ENCODE data around the gene SLCO2B1.
A peak's percentile ranks its signal among the peaks of the same experiment; 100 is the strongest.

Gene SLCO2B1

DNA sequence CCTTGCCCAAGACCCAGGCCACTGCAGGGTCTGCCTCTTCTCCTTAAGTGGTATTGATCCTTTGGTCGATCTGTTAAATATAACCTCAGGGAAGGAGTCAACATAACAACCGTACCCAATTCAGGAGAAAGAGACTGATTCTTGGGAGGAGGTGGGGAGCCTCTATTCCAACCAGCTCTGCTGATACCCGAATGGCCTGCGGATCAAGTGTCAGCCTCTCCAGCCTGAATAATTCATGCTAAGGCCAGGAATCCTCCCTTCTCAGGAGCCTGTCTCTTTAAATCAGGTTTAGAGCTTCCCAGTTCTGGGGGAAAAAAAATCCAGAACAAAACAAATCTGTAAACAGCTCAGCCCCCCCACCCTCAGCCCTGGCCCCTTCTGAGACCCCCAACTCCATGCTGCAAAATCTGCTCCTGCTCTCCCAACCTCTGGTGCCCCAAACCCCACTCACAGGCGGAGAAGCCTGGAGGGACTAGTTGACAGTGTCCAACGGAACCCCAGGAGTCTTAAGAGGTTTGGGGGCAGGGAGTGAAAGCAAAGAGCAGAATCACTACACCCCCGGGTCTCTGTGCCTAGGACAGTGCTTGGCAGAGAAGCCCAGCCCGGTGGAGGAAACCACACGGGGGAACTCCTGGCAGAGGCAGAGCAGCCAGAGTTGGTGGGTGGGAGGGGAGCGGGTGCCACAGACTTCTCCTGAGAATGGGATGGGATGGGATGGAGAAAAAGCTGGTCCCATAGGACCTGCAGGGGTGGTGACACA, 88.8 kb downstream of the SLCO2B1 start:
- H3K4me3 ChIP-seq (ENCODE audit: low read depth, low read length): no peak overlapping the region
- TF ChIP-seq, protein P1, sequence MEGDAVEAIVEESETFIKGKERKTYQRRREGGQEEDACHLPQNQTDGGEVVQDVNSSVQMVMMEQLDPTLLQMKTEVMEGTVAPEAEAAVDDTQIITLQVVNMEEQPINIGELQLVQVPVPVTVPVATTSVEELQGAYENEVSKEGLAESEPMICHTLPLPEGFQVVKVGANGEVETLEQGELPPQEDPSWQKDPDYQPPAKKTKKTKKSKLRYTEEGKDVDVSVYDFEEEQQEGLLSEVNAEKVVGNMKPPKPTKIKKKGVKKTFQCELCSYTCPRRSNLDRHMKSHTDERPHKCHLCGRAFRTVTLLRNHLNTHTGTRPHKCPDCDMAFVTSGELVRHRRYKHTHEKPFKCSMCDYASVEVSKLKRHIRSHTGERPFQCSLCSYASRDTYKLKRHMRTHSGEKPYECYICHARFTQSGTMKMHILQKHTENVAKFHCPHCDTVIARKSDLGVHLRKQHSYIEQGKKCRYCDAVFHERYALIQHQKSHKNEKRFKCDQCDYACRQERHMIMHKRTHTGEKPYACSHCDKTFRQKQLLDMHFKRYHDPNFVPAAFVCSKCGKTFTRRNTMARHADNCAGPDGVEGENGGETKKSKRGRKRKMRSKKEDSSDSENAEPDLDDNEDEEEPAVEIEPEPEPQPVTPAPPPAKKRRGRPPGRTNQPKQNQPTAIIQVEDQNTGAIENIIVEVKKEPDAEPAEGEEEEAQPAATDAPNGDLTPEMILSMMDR (IDR thresholded peaks at IDR 0.05; ENCODE audit: borderline replicate concordance, insufficient read depth, low read depth, low read length): no peak

DNA sequence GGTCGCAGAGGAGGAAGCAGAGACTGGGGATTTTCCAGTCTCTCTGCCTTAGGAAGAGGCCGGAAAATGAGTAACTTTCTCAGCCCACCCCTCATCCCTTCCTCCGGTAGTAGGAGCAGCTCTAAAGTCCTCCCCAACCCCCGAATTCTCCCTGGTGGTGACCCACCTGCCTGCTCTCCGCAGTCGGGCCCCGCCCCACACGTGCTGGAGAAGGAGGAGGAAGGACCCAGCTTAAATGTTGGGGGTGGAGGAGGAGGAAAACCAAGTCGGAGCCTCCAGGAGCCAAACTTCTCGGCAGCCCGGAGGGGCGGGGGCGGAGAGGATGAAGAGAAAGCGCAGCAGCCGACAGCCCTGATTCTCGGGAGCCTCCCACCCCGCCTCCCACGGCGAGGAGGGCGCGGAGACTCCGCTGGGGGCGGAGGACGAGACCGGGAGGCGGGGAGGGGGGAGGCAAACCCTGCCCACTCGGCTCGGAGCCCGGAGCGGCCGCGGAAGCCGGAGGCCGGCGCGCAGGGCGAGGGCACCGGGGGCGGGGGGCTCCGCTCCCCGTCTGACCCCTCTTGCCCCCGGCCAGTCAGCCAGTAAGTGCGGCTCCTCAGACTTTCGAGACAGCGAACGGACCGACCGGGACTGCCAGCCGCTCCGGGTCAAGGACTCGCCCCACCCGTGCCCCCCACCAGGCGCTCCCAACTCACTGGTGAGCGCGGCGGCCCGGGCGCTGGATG, 89.6 kb downstream of the SLCO2B1 start, which contains the start of gene TPBGL:
Gene TPBGL (plus strand): TSS at position 464 of the 725 bp plus-strand sequence. CDS start 276 bp downstream, outside the sequence.
- TF ChIP-seq, protein P1 (IDR thresholded peaks at IDR 0.05; ENCODE audit: borderline replicate concordance, insufficient read depth, low read depth, low read length): no peak
- no peak within 1 kb of the TSS for H3K4me3 ChIP-seq (ENCODE audit: low read depth, low read length)

DNA sequence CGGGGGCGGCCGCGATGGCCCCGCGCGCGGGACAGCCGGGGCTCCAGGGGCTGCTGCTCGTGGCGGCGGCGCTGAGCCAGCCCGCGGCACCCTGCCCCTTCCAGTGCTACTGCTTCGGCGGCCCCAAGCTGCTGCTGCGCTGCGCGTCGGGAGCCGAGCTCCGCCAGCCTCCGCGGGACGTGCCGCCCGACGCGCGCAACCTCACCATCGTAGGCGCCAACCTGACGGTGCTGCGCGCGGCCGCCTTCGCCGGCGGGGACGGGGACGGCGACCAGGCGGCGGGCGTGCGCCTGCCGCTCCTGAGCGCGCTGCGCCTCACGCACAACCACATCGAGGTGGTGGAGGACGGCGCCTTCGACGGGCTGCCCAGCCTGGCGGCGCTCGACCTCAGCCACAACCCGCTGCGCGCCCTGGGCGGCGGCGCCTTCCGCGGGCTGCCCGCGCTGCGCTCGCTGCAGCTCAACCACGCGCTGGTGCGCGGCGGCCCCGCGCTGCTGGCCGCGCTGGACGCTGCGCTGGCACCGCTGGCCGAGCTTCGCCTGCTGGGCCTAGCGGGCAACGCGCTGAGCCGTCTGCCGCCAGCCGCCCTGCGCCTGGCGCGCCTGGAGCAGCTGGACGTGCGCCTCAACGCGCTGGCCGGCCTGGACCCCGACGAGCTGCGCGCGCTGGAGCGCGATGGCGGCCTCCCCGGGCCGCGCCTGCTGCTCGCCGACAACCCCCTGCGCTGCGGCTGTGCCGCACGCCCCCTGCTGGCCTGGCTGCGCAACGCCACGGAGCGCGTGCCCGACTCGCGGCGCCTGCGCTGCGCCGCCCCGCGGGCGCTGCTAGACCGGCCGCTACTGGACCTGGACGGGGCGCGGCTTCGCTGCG, 90.4 kb downstream of the SLCO2B1 start:
- TF ChIP-seq, protein P1 (IDR thresholded peaks at IDR 0.05; ENCODE audit: borderline replicate concordance, insufficient read depth, low read depth, low read length): peak; percentile 96
- peak overlapping the region; percentile 41 for H3K4me3 ChIP-seq (ENCODE audit: low read depth, low read length)

DNA sequence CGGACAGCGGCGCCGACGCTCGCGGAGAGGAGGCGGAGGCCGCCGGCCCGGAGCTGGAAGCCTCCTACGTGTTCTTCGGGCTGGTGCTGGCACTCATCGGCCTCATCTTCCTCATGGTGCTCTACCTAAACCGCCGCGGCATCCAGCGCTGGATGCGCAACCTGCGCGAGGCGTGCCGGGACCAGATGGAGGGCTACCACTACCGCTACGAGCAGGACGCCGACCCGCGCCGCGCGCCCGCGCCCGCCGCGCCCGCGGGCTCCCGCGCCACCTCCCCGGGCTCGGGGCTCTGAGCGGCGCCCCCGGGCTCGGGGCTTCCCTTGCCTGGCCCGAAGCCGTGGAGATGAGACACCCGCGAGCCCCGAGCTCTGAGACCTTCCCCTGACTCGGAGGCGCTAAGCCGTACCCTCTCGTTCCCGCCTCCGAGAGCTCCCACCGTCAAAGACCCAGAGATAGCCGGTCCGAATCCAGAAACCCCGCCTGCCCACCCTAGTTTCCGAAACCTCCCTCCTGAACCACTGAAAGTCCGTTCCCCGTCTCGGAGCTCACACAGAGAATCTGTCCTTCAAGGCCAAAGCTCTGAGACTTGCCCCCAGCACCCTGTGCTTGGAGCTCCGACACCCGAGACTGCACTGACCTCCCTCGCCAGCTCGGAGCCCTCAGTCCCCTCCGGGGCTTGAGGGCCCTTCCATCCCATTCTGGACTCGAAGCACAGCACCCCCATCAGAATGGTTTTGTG, 91.2 kb downstream of the SLCO2B1 start:
- TF ChIP-seq, protein P1 (IDR thresholded peaks at IDR 0.05; ENCODE audit: borderline replicate concordance, insufficient read depth, low read depth, low read length): no peak
- peak overlapping the region; percentile 41 for H3K4me3 ChIP-seq (ENCODE audit: low read depth, low read length)

DNA sequence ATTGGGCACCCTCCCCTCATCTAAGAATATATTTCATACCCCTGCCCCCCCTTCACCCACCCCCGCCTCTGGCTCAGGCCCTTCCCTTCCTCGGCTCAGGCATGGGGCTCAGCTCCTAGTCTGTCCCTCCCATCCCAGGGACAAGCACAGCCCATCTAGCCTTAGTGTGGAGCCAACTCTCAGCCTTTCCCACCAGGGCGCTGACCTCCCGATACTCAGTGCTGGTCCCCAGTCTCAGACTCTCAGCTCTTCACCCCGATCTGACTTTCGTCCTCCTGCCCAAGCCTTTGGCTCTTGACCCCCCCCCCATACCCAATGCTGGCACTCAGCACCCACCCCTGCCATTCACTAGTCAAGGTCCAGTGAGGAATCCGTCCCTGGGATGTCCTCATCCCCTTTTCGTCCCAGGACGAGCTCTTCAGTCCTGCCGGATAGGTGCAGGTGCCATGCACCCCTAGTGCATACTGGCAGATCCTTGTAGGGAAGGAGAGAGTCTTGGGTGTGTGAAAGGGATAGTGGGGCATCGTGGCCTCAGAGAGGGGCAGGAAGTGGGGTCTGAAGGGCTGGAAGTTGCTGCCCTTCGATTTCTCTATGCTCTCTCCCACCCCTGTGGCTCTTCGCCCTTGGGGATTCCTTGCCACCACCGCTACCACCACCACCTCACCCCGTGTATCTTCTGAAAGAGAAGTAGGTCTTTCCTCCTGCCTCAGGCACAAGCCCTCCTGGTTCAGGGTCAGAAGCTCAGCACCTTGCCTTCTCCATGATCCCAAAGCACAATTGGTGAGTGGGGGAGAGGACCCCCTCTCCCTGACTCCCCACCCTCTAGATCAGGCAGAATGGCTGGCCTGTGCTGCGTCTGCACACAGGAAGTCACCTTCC, 92.1 kb downstream of the SLCO2B1 start:
- TF ChIP-seq, protein P1 (IDR thresholded peaks at IDR 0.05; ENCODE audit: borderline replicate concordance, insufficient read depth, low read depth, low read length): no peak
- H3K4me3 ChIP-seq (ENCODE audit: low read depth, low read length): no peak overlapping the region

Data from GM12875 (cell line).